GM12878 (cell line): ENCODE results near the gene DNAJC27. TPM values are rescaled to one million over a fixed set of nuclear protein-coding genes. Genes with fewer than 3 reads are reported as not detected.

ENCODE experiments used
- ATAC-seq: fragments of 200-7000 bp; cut with Tn5 transposase; 3 replicates; pipeline ENCODE4 v1.9.1; 2020; ENCODE audit warnings: mild to moderate bottlenecking, moderate library complexity
- BruUV-seq: library from RNA; stranded (reverse); fragments of 400-500 nt; replicated peaks from 2 replicates; lab custom pipeline; 2021; lab: Mats Ljungman, UMichigan
- CTCF ChIA-PET: fragments of 300-600 bp; sonication (Branson Sonifier 250); formaldehyde crosslinking; extraction: SDS; loops from one replicate; lab custom pipeline; 2021; ENCODE audit warnings: inconsistent platforms; lab: Yijun Ruan, JAX
- POLR2A ChIA-PET: fragments of 350-600 bp; formaldehyde crosslinking; extraction: SDS; loops from one replicate; lab custom pipeline; 2021; ENCODE audit warnings: inconsistent platforms; lab: Charles Lee
- RAD21 ChIA-PET: fragments of 300-600 bp; sonication (Branson Sonifier 250); formaldehyde crosslinking; loops from one replicate; lab custom pipeline; 2023; ENCODE audit warnings: antibody characterized with exemption; ENCODE audit not compliant: unreplicated experiment; lab: Charles Lee
- SMC1A ChIA-PET: fragments of 300-600 bp; sonication (Branson Sonifier 250); formaldehyde crosslinking; loops from one replicate; lab custom pipeline; 2023; ENCODE audit not compliant: unreplicated experiment, uncharacterized antibody; lab: Charles Lee
- DNase-seq: peaks from one replicate; pipeline ENCODE4 v3.0.0-alpha.2; 2011; ENCODE audit warnings: low read depth, low spot score
- FAIRE-seq: peaks from 3 replicates; lab custom pipeline; 2011; peaks lifted over from hg19 to GRCh38; lab: Jason Lieb, UNC
- H2AFZ ChIP-seq: 2 replicates; pipeline ENCODE4 v1.6.0; 2011; ENCODE audit warnings: low read depth, low read length, control low read depth; ENCODE audit not compliant: control insufficient read depth
- H3K27ac ChIP-seq: 2 replicates; pipeline ENCODE4 v1.5.1; 2011; ENCODE audit warnings: control low read depth; ENCODE audit not compliant: control insufficient read depth, insufficient read depth
- H3K27me3 ChIP-seq, 2 experiments: replicated peaks in 1 of 2; 2 replicates each; pipeline versions ENCODE4 v1.6.0 to v1.6.1; 2011; ENCODE audit warnings: low read length in 1 of 2; ENCODE audit not compliant: control insufficient read depth in 2 of 2, insufficient read depth in 2 of 2
- H3K36me3 ChIP-seq, 2 experiments: 2 replicates each; pipeline ENCODE4 v1.5.1; 2011; ENCODE audit warnings: low read length in 1 of 2; ENCODE audit not compliant: control insufficient read depth in 2 of 2, insufficient read depth in 2 of 2
- H3K4me1 ChIP-seq: 2 replicates; pipeline ENCODE4 v1.6.1; 2011; ENCODE audit warnings: mild to moderate bottlenecking, low read length, moderate library complexity, mixed read lengths; ENCODE audit not compliant: control insufficient read depth, insufficient read depth
- H3K4me2 ChIP-seq: 2 replicates; pipeline ENCODE4 v1.6.0; 2011; ENCODE audit warnings: control low read depth; ENCODE audit not compliant: control insufficient read depth, insufficient read depth
- H3K4me3 ChIP-seq: fragments of 200-600 bp; sonication (generic); 2 replicates; pipeline ENCODE4 v1.5.1; 2016
- H3K79me2 ChIP-seq: 2 replicates; pipeline ENCODE4 v1.6.0; 2011; ENCODE audit warnings: low read length; ENCODE audit not compliant: control insufficient read depth, insufficient read depth
- H3K9ac ChIP-seq: 2 replicates; pipeline ENCODE4 v1.8.0; 2011; ENCODE audit warnings: low read length, control low read depth, mixed read lengths; ENCODE audit not compliant: control insufficient read depth, insufficient read depth
- H3K9me3 ChIP-seq: replicated peaks from 3 replicates; pipeline ENCODE4 v1.5.1; 2011; ENCODE audit warnings: mild to moderate bottlenecking, low read length; ENCODE audit not compliant: control insufficient read depth, insufficient read depth
- H4K20me1 ChIP-seq: 2 replicates; pipeline ENCODE4 v1.6.0; 2011; ENCODE audit not compliant: control insufficient read depth, insufficient read depth
- ASH2L ChIP-seq: fragments of 300-600, 200-600 bp; sonication (generic); IDR thresholded peaks from 2 replicates; pipeline ENCODE4 v1.6.1; 2017; ENCODE audit warnings: low read depth, mild to moderate bottlenecking, borderline replicate concordance
- CBX5 ChIP-seq: sonication (generic); IDR thresholded peaks from 2 replicates; pipeline ENCODE4 v1.6.1; 2016; ENCODE audit warnings: low read depth, moderate library complexity, mild to moderate bottlenecking, inconsistent platforms
- EGR1 ChIP-seq, 2 experiments: IDR thresholded peaks; 1 replicate in 1 of 2; 2 replicates in 1 of 2; pipeline ENCODE4 v1.6.1; 2011 to 2012; ENCODE audit warnings: low read depth in 2 of 2, low read length in 2 of 2, borderline replicate concordance in 1 of 2, mild to moderate bottlenecking in 1 of 2, moderate library complexity in 1 of 2
- ETV6 ChIP-seq, 2 experiments: fragments of 450-650 bp in 1 of 2; IDR thresholded peaks in 1 of 2; conservative IDR thresholded peaks in 1 of 2; 2 replicates each; pipeline ENCODE4 v1.6.1; 2014; ENCODE audit warnings: antibody characterized with exemption in 1 of 2, borderline replicate concordance in 1 of 2, low read depth in 1 of 2, mild to moderate bottlenecking in 1 of 2, moderate library complexity in 1 of 2
- FOS ChIP-seq: IDR thresholded peaks from 3 replicates; pipeline ENCODE4 v1.6.1; 2011; ENCODE audit warnings: borderline replicate concordance; ENCODE audit not compliant: insufficient read length; ENCODE audit errors: extremely low read depth
- FOXK2 ChIP-seq: fragments of 450-650 bp; IDR thresholded peaks from 2 replicates; pipeline ENCODE4 v1.6.1; 2017; ENCODE audit warnings: mild to moderate bottlenecking, moderate library complexity
- IKZF2 ChIP-seq, 2 experiments: fragments of 450-650 bp; IDR thresholded peaks; 2 replicates each; pipeline ENCODE4 v1.6.1; 2017; ENCODE audit warnings: mild to moderate bottlenecking in 2 of 2, moderate library complexity in 2 of 2
- MEF2B ChIP-seq: fragments of 450-650 bp; IDR thresholded peaks from 2 replicates; pipeline ENCODE4 v1.6.1; 2018; ENCODE audit warnings: mild to moderate bottlenecking, moderate library complexity; ENCODE audit not compliant: partially characterized antibody, poor library complexity, severe bottlenecking
- NBN ChIP-seq: fragments of 450-650 bp; IDR thresholded peaks from 2 replicates; pipeline ENCODE4 v1.6.1; 2016
- RAD21 ChIP-seq: IDR thresholded peaks from 2 replicates; pipeline ENCODE4 v1.6.1; 2011; ENCODE audit warnings: mild to moderate bottlenecking, low read depth, low read length, moderate library complexity; ENCODE audit not compliant: insufficient read depth
- STAT3 ChIP-seq: IDR thresholded peaks from 2 replicates; pipeline ENCODE4 v1.6.1; 2011; ENCODE audit warnings: low read depth, low read length, improper control_type of control experiment
- ZNF274 ChIP-seq: IDR thresholded peaks from one replicate; pipeline ENCODE4 v1.8.0; 2011; ENCODE audit not compliant: insufficient read length, insufficient read depth
- WGBS: methylation state at CpG from one replicate; pipeline ENCODE4 v1.1.6; 2016; ENCODE audit warnings: low lambda C conversion rate; ENCODE audit not compliant: insufficient replicate concordance, insufficient coverage; ENCODE audit errors: missing lambda C conversion rate; 5-methylcytosine and 5-hydroxymethylcytosine counted together
- in situ Hi-C: fragments of 300-500 bp; cut with MboI; formaldehyde crosslinking; loops from 9 replicates; pipeline ENCODE4 v1.14.3; 2018; ENCODE audit warnings: mixed read lengths
- intact Hi-C: fragments of 100-400 bp; cut with micrococcal nuclease; formaldehyde crosslinking; loops from one replicate; pipeline ENCODE4 v1.14.2; 2022; ENCODE audit not compliant: unreplicated experiment
- polyA plus RNA-seq, 11 experiments: library from polyadenylated mRNA; depleted of rRNA in 4 of 11; unstranded in 6 of 11; stranded (reverse) in 5 of 11; fragments of >200 nt; fragmentation: Nextera tagmentation in 4 of 11; fragmentation: Illumina TruSeq in 1 of 11; extraction: Ambion mirVana in 4 of 11; extraction: Trizol in 1 of 11; gene quantifications; 1 replicate in 1 of 11; 2 replicates in 10 of 11; pipeline versions ENCODE4 v1.2.1 to v1.2.3, GENCODE V29; 2011 to 2016; ENCODE audit warnings: inconsistent platforms in 2 of 11, missing spikeins in 2 of 11, low read depth in 1 of 11
- total RNA-seq, 4 experiments: library from RNA; depleted of rRNA in 3 of 4; stranded (reverse); fragments of >200 nt in 3 of 4; fragmentation: Illumina TruSeq in 1 of 4; extraction: Trizol in 1 of 4; gene quantifications; 2 replicates each; pipeline versions ENCODE4 v1.2.1 to v1.2.3, GENCODE V29; 2013 to 2021
- TF ChIP-seq, protein P1 (sequence below): fragments of 450-650 bp; IDR thresholded peaks from 2 replicates; pipeline ENCODE4 v1.6.1; 2017; ENCODE audit warnings: antibody characterized with exemption, mild to moderate bottlenecking, moderate library complexity
- TF ChIP-seq, protein P2 (sequence below): IDR thresholded peaks from 2 replicates; pipeline ENCODE4 v1.6.1; 2011; ENCODE audit warnings: borderline replicate concordance, low read depth, mild to moderate bottlenecking, moderate library complexity, low read length; ENCODE audit not compliant: insufficient read depth, poor library complexity, severe bottlenecking

DNAJC27 gene
- total and polyA plus RNA-seq, 10 of the 15 experiments (the other 5 are each of a cell fraction or from before 2014, with no cell fraction given), result 0.95 to 9.6 (median 3.7) TPM

DNA sequence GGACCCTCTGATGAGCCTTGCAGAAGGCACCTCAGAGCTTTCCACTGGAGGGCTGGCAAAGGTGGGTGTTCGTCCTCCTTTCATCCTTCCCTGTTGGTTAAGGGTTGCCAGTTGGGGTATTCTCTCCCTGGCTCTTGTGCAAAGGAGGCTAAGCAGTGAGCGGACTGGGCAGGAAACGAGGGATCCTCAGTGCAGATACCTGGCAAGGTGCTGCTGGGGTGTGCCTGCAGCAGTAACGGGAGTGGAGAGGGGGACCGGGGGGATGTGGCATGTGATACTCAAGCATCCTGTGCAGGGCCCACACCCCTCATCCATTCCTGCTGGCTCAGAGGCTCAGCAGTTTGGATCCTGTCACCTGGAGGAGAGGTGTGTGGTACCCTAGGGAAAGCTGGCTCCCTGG lies 47.5 kb downstream of the DNAJC27 start (continued):
- TF ChIP-seq, protein P1, sequence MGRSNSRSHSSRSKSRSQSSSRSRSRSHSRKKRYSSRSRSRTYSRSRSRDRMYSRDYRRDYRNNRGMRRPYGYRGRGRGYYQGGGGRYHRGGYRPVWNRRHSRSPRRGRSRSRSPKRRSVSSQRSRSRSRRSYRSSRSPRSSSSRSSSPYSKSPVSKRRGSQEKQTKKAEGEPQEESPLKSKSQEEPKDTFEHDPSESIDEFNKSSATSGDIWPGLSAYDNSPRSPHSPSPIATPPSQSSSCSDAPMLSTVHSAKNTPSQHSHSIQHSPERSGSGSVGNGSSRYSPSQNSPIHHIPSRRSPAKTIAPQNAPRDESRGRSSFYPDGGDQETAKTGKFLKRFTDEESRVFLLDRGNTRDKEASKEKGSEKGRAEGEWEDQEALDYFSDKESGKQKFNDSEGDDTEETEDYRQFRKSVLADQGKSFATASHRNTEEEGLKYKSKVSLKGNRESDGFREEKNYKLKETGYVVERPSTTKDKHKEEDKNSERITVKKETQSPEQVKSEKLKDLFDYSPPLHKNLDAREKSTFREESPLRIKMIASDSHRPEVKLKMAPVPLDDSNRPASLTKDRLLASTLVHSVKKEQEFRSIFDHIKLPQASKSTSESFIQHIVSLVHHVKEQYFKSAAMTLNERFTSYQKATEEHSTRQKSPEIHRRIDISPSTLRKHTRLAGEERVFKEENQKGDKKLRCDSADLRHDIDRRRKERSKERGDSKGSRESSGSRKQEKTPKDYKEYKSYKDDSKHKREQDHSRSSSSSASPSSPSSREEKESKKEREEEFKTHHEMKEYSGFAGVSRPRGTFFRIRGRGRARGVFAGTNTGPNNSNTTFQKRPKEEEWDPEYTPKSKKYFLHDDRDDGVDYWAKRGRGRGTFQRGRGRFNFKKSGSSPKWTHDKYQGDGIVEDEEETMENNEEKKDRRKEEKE, result no peak
- TF ChIP-seq ZNF274 (no peak), FOS (no peak), NBN (no peak)

DNA sequence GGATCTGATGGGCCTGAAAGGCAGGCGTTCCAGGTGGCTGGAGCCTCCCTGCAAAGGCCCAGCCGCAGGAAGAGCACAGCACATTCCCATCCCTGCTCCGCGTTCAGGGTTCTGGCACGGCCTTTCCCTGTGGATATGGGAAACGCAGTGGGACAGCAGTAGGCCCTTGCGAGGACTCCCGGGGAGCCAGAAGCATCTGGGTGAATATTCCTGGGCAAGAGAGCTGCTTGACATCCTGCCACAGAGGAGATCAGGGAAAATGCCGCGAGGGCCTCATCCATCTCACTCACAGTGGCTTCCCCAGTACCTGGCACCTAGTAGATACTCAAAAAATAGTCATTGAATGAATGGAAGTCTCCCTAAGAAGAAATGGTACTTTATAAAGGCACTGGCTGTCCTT lies 48.6 kb downstream of the DNAJC27 start:
- SMC1A ChIA-PET, result no interaction called here
- FAIRE-seq, result no peak
- WGBS, result 95% methylated on average over 10 of the region's 10 CpGs
- TF ChIP-seq ETV6 (conservative IDR thresholded peaks at IDR 0.05 in 1 of 2, IDR thresholded peaks at IDR 0.05 in 1 of 2; ENCODE audit: borderline replicate concordance in 1 of 2, low read depth in 1 of 2) (no peak), IKZF2 (IDR thresholded peaks at IDR 0.05) (no peak), RAD21 (no peak), STAT3 (no peak), CBX5 (no peak), EGR1 (IDR thresholded peaks at IDR 0.05; ENCODE audit: borderline replicate concordance in 1 of 2, low read depth in 2 of 2, low read length in 2 of 2) (no peak), ASH2L (no peak), FOXK2 (no peak), MEF2B (no peak)
- TF ChIP-seq, protein P1, result no peak
- TF ChIP-seq, protein P2, sequence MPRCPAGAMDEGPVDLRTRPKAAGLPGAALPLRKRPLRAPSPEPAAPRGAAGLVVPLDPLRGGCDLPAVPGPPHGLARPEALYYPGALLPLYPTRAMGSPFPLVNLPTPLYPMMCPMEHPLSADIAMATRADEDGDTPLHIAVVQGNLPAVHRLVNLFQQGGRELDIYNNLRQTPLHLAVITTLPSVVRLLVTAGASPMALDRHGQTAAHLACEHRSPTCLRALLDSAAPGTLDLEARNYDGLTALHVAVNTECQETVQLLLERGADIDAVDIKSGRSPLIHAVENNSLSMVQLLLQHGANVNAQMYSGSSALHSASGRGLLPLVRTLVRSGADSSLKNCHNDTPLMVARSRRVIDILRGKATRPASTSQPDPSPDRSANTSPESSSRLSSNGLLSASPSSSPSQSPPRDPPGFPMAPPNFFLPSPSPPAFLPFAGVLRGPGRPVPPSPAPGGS, result no peak

More for the DNA sequence above, 48.6 kb downstream of the DNAJC27 start:
- no peak for DNase-seq
- intact Hi-C loops (no loop called here), in situ Hi-C loops (no loop called here)
- BruUV-seq, result no TSS peak
- Histone ChIP-seq H3K9me3 (no peaks in the 10 kb centered on the region), H3K36me3 (no peaks in the 10 kb centered on the region; a peak in 1 of 4 replicates), H3K9ac (no peak overlapping the region), H3K79me2 (peaks cover 16% of the 10 kb centered on the region), H3K4me2 (no peak overlapping the region), H4K20me1 (0 out of 2 replicates have a peak, but pooled peaks cover 1% of the 10 kb centered on the region), H3K4me3 (no peak overlapping the region), H3K27me3 (no peaks in the 10 kb centered on the region), H2AFZ (no peak overlapping the region), H3K4me1 (peaks cover 28% of the 10 kb centered on the region), H3K27ac (no peak overlapping the region)
- CTCF ChIA-PET, result no interaction called here
- POLR2A ChIA-PET, result interaction anchor here (0.6 kb wide), 1 partner anchor 127 kb away, joined by 7 read pairs; no protein-coding TSS in a partner anchor
- no peak for ATAC-seq
- RAD21 ChIA-PET, result no interaction called here
